Hematopoietic multipotent progenitor cell treated with erythropoietin and hydrocortisone succinate and interleukin-3 and kit ligand, for 15 days (in vitro differentiated cells): ENCODE results near the gene DNAH3.

ENCODE experiments used
- DNase-seq: peaks from one replicate; pipeline ENCODE4 v3.0.0-alpha.2; 2015; ENCODE audit warnings: low spot score

DNAH3 gene

DNA sequence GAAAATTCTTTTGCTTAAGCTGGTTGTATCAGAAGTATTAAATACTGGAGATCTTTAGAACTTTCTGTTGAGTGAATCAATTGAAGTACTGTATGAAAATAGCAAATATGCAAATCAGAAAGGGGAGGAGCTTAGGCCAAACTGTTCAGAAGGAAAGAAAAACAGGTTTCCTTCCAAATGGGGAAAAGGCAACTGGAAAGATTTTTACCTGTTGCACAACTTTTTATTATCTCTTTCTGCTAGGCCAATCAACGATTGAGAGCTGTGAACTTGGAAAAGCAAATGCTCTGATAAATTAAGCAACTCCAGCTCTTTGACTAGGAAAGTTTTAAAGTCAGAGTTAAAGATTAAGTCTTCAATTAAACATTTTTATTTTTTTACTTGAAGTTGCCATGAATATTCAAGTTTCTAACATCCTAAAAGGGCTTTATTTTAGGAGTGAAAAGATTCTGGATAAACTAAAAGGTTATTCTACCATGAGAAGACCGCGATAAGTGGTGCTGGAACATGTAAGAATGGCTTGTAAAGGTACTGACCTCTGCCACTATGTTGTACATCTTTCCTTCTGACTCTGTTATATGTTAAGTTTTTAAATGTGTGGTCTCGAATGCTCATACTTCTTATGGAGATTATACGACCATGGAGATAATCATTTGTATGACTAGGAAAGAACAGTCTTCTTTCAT is 266.9 kb downstream of the DNAH3 start:
- DNase-seq, result no peak
